Fibroblast of lung (primary cell): ENCODE measurements around the gene CIB4.

Experiments
- EZH2 ChIP-seq: IDR thresholded peaks from 2 replicates; pipeline ENCODE4 v1.5.1; 2012; ENCODE audit warnings: low read length, control low read depth, mild to moderate bottlenecking; ENCODE audit errors: missing control alignments
- TF ChIP-seq, protein P1 (sequence below), 2 donors: IDR thresholded peaks in 1 of 2; conservative IDR thresholded peaks in 1 of 2; 1 replicate in 1 of 2; 2 replicates in 1 of 2; pipeline ENCODE4 v1.5.1; 2011 to 2012; ENCODE audit warnings: low read length in 2 of 2, control low read depth in 1 of 2, inconsistent platforms in 1 of 2, low read depth in 1 of 2, mild to moderate bottlenecking in 1 of 2

DNA sequence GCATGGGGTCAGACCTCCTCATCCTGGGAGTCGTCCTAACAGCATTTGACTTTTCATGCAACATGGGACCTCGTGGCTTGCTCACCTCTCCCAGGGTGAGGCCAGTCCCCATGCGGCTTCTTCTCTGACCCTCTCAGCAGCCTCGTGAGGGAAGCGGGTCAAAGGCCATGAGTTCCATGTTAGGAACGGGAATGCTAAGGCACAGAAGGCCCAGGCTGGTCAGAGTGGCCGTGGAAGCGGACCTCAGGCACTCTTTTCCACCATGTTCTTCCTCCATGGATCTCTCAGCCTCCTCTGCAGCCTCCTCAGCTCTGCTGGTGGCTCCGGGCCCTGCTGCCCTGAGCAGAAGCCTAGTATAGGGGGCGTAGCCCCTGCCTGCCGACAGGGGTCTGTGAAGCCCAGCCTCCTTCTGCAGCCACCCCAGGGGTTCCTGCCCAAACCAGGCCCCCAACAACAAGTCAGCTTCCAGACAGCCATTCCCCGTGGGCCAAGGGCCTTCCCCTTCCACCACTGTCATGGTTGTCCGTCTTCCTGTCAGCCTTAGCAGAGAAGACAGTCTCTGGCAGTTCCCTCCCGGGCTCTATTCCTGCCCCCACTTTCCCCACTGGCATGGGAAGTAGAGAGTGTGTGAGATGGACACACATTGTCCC lies 103.2 kb downstream of the CIB4 start:
- TF ChIP-seq, protein P1, sequence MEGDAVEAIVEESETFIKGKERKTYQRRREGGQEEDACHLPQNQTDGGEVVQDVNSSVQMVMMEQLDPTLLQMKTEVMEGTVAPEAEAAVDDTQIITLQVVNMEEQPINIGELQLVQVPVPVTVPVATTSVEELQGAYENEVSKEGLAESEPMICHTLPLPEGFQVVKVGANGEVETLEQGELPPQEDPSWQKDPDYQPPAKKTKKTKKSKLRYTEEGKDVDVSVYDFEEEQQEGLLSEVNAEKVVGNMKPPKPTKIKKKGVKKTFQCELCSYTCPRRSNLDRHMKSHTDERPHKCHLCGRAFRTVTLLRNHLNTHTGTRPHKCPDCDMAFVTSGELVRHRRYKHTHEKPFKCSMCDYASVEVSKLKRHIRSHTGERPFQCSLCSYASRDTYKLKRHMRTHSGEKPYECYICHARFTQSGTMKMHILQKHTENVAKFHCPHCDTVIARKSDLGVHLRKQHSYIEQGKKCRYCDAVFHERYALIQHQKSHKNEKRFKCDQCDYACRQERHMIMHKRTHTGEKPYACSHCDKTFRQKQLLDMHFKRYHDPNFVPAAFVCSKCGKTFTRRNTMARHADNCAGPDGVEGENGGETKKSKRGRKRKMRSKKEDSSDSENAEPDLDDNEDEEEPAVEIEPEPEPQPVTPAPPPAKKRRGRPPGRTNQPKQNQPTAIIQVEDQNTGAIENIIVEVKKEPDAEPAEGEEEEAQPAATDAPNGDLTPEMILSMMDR (conservative IDR thresholded peaks at IDR 0.05 in 1 of 2, IDR thresholded peaks at IDR 0.05 in 1 of 2; ENCODE audit: low read depth in 1 of 2, low read length in 2 of 2), result no peak
- TF ChIP-seq EZH2, result no peak
